ENCODE measurements around the gene HEATR5B.
"Not testable (repeated sequence)": the region's sequence is repeated elsewhere in the genome, so short reads cannot be mapped to it uniquely, and the experiment has no call there.

Gene HEATR5B

DNA sequence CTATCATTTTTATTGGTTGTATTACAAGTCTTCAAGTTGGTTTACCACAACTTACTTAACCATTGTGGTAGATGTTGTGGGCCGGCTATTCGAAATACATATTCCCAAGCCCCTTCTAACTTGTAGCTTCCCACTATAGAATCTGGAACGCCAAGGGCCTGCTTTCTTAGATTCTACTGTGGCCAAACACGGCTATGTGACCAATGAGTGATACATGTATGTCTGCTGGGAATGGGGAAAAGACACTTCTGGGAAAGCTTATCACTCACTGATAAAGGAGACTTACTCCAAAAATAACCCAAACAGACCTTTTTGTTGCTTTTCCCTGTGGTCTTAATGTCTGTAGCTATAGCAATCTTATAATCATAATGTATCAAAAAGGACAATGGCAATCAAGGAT, 142.3 kb downstream of the HEATR5B start:
- no peak for DNase-seq (ENCODE audit: low read depth in 2 of 2)

DNA sequence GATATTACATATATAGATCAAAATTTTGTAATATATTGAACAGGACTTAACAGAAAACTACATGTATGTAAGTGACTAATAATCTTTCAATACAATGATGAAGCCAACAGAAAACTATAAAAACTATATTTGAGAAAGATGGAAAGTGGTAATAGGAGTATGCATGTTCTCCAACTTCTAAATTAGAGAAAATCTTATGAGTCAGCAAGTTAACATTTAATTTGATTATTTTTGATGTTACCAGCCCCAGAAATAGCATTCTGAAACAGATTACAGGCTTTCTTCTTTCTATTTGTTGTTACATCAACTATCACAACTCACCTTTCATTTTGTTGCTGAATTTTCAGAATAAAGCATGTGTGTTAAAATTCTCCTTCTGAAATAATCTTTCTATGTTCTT, 147.6 kb downstream of the HEATR5B start:
- not testable (repeated sequence) for DNase-seq (ENCODE audit: low read depth in 2 of 2)

DNA sequence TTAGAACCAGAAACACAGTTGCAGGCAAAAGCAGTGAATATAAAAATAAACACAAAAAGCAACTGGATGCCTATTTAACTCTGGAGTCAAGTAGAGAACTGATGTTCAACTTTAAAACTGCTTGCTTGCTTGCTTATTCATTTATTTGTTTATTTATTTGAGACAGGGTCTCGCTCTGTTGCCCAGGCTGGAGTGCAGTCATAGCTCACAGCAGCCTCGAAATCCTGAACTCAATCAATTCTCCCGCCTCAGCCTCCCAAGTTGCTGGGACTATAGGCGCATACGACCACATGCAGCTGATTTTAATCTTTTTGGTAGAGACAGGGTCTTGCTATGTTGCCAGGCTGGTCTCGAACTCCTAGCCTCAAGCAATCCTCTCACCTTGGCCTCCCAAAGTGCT, 152.5 kb downstream of the HEATR5B start:
- DNase-seq (ENCODE audit: low read depth in 2 of 2), result not testable (repeated sequence)
